ENCODE data around the gene FLNB.

- TF ChIP-seq BRCA1 (CRISPR knock-in tag; IDR thresholded peaks at IDR 0.05), result no peak
- no peak for TF ChIP-seq SMAD1 (CRISPR knock-in tag; IDR thresholded peaks at IDR 0.05; ENCODE audit: borderline replicate concordance, low read depth)
- TF ChIP-seq MXD1 (CRISPR knock-in tag; IDR thresholded peaks at IDR 0.05), result no peak
- no peak for TF ChIP-seq FOXA1 (IDR thresholded peaks at IDR 0.05)
- TF ChIP-seq FOXA1 (CRISPR knock-in tag; IDR thresholded peaks at IDR 0.05), result no peak
These were observed 199.7 kb downstream of the FLNB start for GRCh38 chr3:58207954-58208353.
